Activated T-helper 9 cell treated with anti-CD3 and anti-CD28 coated beads, Interleukin-2, amount 50 U/mL, for 16 hours (primary cell): ENCODE measurements around the gene ZNF593OS.

Experiments used
- DNase-seq: peaks from one replicate; pipeline ENCODE4 v3.0.0-alpha.2; 2020; ENCODE audit warnings: low read depth

Gene ZNF593OS

DNA sequence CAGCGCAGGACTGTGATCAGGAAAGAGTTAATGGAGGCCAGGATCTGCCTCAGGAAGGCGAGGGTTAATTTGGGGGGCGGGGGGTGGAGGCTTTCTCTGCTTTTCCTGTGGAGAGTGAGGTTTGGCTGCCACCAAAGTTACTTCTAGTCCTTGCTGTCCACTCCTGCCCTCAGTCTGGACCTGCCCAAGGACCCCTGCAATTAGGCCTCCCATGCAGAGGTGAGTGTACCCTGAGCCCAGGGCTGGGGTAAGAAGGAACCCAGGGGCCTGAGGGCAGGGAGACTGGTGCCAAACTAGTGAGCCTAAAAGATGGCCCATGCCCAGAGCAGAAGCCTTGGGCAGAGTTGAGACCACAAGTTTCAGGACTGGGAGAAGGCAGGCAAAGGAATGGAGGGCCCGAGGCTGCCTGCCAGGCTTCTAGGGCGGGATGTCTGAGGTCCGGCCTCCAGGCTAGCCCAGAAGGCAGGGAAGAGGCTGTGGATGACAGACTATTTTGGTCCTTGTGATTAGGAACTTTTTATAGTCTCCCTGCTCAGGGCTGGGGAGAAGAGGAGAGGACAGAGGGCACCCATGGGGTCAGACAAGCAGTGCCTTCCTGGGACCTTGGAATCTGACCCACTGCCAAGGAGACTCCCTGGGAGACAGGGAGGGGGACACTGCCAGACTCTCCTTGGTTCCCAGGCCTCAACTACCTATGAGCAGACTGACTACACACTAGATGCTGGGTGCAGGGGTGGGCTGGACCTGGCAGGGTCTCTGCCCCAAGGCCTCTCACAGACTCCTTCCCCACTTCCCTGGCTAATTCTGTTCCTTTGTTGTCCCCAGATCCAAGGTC lies 12.5 kb downstream of the ZNF593OS start, which contains the start of gene FAM110D:
FAM110D (plus strand) TSS at position 172 of the 835 bp plus-strand sequence. CDS start 2,213 bp downstream, outside the sequence.
- DNase-seq = no peak

DNA sequence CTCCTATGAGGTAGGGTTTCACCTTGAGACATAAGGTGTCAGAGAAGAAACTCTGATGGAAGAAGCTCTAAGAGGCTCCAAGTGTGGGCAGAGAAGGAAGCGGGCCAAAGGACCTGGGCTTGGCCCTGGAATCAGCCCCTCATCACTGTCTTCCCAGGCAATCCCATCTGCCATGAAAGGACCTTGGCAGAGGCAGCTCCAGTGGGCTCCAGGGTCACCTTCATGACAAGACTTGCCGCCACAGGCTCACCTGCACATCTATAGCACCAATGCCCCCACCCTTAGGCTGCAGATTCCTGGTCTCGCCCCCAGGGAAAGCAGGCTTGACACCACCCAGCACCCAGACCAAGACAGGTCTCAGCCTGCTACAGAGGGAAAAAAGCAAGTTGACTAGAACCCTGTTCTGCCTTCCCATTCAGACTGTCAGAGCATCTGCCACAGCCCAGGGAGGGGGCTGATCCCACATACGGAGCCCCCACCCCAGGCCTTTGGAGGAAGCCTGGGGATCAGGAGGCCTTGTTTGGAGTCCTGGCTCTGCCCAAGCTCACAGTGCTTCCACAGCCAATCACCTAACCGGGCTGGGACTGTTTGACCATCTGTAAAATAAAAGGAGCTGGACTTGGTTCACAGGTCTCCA lies 13.2 kb downstream of the ZNF593OS start:
- DNase-seq = no peak

DNA sequence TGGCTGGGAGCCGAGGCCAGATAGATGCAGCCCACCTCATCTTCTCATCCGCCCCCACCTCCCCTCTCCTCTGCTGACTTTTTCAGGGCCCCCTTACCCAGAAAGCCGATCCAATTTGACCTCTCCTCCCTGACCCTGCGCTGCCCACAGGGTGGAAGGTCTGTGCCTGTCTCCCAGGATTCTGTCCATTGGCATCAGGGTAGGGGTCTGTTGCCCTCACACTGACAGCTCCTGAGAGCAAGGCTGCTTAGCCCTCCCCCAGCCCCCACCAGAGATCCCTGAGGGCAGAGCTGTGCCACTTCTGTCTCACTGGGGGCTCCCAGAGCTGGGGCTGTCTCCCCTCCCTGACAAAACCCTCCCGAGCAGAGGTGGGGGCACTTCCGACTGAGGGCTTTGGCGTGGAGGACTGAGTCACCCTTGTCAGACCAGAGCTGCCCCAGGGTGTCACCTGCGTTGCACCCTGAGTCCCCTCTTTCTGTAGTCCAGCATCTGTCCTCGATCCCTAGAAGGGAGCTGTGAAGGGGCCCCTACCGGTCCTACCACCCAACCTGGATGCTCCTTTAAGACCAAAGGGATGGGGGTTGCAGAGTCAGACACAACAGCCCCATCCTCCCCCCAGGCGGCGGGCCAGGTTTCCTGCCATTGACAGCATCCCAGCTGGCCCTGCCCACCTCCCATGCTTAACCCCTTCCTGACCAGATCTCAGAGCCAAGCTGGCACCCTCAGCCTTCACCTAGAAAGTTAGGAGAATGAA lies 15.2 kb downstream of the ZNF593OS start:
- no peak for DNase-seq

GRCh38 chr1:26155370-26156284 lies 16.0 kb downstream of the ZNF593OS start:
- no peak for DNase-seq

GRCh38 chr1:26154750-26155149 lies 16.9 kb downstream of the ZNF593OS start:
- no peak for DNase-seq

- DNase-seq = no peak
Measured at GRCh38 chr1:26153966-26154532, 17.6 kb downstream of the ZNF593OS start.

DNA sequence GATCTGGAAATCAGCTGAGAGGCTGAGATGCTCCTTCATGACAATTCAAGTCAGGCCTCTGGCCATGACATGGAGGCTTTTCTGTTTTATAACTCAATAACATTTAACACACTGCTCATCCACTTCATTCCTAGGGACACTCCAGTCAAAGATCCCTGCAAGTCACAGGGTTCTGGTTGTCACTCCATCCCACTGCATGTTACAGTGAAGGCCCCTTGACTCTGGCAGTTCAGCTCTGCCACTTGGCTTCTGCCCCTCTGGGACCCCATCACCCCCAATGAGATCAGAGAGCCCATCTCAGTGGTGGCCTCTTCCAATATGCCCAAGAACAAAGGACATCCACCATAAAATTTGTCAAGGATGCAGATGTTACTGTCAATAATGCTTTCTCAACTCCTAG lies 22.7 kb downstream of the ZNF593OS start:
- DNase-seq = no peak

DNA sequence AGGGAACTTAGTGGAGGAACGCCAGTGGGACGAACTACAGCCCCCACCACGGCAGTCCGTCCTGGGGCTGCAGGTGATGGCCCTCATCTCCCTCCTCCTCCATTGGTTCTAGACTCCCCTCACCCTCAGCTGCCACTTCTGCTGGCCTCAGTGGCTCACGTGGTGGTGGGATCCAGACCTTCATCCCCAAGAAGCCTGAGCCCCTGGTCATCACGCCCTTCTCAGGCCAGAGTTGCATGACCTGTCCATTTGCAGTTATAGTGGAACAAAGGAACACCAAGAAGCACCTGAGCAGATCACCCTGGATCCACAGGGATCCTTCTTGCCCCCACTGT lies 25.7 kb downstream of the ZNF593OS start:
- no peak for DNase-seq

- DNase-seq = peak; percentile 72
Measured at GRCh38 chr1:26145041-26145959, 26.3 kb downstream of the ZNF593OS start.

GRCh38 chr1:26142159-26142558 lies 29.5 kb downstream of the ZNF593OS start:
- no peak for DNase-seq

DNA sequence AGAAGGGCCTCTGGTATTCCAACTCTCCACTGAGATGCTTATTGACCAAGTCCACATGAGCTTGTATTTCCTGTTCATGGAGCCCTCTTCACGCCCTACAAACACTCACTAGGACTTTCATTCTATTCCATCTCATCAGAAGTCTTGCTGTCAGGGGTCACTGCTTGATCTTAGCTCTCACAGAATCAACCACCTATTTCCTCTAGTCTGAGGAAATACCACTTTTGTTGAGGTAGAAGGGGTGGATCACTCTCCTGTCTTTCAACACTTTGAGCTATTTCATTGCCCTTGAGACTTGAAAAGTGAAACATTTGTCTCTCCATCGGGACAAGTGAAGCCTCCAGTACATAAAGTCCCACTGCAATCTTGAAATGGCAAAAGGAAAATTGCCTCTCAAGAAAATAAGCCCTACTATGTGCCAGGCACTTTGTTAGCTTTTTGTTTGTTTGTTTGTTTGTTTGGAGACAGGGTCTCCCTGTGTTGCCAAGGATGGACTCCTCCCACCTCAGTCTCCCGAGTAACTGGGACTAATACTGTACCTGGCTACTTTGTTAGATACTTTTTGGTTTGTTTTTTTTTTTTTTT lies 32.6 kb downstream of the ZNF593OS start:
- no peak for DNase-seq

- DNase-seq = no peak
Measured at GRCh38 chr1:26134466-26134865, 37.2 kb downstream of the ZNF593OS start.

- DNase-seq = no peak
Measured at GRCh38 chr1:26132834-26133167, 38.8 kb downstream of the ZNF593OS start.

DNA sequence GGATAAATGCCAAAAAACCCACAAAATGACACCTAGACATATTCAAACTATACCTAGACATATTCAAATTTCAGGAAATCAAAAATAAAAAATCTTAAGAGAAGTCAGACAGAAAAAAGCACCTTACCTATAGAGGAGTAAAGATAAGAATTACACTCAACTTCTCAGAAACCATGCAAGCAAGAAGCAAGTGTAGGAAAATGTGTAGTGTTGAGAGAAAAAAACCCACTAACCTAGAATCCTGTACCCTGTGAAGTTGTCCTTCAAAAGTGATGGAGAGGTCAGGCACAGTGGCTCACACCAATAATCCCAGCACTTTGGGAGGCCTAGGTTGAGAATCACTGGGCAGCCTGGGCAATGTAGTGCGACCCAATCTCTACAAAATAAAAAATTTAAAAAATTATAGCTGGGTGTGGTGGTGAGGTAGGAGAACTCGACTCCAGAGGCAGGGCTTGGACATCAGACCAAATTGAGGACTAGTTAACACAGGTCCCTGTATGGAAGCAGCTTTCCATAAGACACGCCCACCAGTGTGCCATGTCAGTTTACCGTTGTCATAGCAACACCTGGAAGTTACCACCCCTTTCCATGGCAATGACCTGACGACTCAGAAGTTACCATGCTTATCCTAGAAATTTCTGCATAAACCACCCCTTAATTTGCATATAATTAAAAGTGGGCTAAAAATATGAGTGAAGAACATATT lies 39.4 kb downstream of the ZNF593OS start:
- DNase-seq = no peak

- DNase-seq = no peak
Measured at GRCh38 chr1:26130695-26131094, 40.9 kb downstream of the ZNF593OS start.

DNA sequence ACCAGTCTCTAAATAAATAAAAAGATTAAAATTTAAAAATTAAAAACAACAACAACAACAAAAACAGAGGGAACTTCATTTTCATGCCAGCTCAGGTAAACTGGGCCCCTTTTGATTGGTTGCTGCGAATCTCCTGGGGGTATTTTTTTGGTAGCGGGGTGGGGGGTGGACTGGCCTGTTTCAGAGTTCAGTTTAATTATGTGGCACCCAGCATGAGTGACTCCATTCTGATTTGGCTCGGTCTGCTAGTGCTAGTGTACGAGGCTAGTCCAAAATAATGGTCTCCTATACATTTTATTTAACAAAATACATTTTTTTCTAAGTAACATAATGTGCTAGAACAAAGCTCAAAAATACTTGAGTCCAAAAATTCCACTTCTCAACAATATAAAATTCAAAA lies 41.9 kb downstream of the ZNF593OS start:
- no peak for DNase-seq

- DNase-seq = no peak
Measured at GRCh38 chr1:26127235-26128163, 44.1 kb downstream of the ZNF593OS start.
